ENCODE data around the gene SIRT3.

SIRT3 gene

GRCh38 chr11:213111-213510, 23.0 kb downstream of the SIRT3 start:
- no peak for DNase-seq

GRCh38 chr11:212150-213100, 23.7 kb downstream of the SIRT3 start:
- DNase-seq = no peak

GRCh38 chr11:211741-212140, 24.4 kb downstream of the SIRT3 start:
- DNase-seq = no peak

GRCh38 chr11:211295-211694, 24.8 kb downstream of the SIRT3 start:
- no peak for DNase-seq

GRCh38 chr11:210803-211180, 25.4 kb downstream of the SIRT3 start:
- DNase-seq = no peak

DNA sequence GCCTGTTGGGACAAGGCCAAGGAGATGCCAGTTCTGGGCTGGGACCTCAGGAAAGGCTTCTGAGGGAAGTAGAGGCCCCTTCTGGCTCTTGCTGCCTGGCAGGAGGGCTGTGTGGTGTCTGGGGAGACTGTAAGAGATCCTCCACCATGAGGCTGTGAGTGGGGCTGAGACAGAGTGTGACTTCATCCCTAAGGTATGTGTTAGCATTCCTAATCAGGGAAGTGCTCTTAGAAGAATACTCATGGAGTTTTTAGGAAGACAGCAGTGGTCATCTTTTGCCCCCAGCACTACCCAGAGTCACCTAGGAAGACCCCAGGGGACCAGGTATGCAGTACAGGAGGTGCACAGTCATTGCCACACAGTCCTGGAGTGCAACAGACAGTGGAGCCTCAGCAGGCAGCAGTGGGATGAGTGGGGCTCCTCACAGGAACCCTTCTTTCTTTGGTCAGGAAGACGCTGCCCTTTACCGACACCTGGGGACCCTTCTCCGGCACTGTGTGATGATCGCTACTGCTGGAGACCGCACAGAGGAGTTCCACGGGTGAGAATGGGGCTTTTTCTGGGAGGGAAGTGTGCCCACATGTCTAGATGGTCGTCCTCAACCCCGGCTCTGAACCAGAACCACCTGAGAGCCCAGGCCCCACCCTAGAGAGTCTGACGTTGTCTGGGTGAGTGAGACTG, 25.9 kb downstream of the SIRT3 start:
- DNase-seq = no peak

DNA sequence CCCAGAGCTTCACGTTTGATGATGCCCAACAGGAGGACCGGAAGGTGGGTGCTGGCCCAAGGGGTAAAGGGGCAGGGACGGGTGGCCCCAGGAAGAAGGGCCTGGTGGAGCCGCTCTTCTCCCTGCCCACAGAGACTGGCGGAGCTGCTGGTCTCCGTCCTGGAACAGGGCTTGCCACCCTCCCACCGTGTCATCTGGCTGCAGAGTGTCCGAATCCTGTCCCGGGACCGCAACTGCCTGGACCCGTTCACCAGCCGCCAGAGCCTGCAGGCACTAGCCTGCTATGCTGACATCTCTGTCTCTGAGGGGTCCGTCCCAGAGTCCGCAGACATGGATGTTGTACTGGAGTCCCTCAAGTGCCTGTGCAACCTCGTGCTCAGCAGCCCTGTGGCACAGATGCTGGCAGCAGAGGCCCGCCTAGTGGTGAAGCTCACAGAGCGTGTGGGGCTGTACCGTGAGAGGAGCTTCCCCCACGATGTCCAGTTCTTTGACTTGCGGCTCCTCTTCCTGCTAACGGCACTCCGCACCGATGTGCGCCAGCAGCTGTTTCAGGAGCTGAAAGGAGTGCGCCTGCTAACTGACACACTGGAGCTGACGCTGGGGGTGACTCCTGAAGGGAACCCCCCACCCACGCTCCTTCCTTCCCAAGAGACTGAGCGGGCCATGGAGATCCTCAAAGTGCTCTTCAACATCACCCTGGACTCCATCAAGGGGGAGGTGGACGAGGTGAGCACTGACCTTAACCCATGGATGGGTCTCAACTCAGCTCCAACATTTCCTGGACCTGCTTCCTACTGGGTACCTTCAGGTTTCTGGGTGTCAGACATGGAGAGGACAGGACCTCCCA, 26.6 kb downstream of the SIRT3 start:
- no peak for DNase-seq

- DNase-seq = no peak
Observed at GRCh38 chr11:208917-209260, 27.3 kb downstream of the SIRT3 start.

GRCh38 chr11:208181-208916, 27.8 kb downstream of the SIRT3 start:
- peak; percentile 82 for DNase-seq

- DNase-seq = no peak
Observed at GRCh38 chr11:207863-208180, 28.3 kb downstream of the SIRT3 start.

- DNase-seq = peak; percentile 99
Observed at GRCh38 chr11:207208-207862, 28.8 kb downstream of the SIRT3 start, which contains the start of the genes BET1L and RIC8A. Gene BET1L, minus strand, starts transcription at chr11:207399. Its CDS starts 78 bp downstream, at chr11:207321. Gene RIC8A, plus strand, starts transcription at chr11:207708. Its CDS starts 1,147 bp downstream, at chr11:208855.

- peak; percentile 48 for DNase-seq
Observed at GRCh38 chr11:206526-207207, 29.5 kb downstream of the SIRT3 start.

- DNase-seq = no peak
Observed at GRCh38 chr11:206002-206384, 30.1 kb downstream of the SIRT3 start.

DNA sequence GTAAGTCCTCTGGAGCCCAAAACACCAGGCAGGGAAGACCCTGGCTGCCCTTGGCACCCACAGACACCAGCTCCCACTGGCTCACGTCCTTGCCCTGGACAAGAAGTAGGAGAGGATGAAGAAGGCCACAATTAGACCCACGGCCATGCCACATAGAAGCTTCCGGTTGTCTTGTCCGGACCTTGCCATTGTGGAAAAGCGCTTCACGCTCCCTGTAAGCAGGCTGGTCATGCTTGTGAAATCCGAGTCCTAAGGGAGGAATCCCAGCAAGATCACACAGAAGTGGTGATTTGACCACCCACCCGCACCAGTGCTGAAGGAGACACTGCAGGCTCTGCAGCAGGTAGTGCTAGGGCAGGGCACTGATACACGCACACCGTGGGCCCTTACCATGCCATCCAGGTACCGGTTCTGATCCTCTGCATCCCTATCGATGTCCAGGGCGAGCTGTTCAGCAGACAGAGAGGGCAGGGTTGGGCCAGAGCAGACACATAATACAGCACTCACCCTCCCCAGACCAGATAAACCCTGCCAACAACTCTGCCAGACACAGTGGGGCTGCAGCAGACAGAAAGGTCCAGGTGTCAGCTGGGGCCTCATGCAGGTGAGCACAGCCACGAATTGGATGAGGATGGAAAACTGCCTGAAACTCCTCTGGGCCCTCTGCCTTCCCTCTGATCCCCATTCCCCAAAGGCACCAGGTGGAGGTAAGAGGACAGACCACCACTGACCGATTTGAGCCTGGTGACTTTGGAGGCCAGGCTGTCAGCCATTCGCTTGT, 30.7 kb downstream of the SIRT3 start:
- no peak for DNase-seq

DNA sequence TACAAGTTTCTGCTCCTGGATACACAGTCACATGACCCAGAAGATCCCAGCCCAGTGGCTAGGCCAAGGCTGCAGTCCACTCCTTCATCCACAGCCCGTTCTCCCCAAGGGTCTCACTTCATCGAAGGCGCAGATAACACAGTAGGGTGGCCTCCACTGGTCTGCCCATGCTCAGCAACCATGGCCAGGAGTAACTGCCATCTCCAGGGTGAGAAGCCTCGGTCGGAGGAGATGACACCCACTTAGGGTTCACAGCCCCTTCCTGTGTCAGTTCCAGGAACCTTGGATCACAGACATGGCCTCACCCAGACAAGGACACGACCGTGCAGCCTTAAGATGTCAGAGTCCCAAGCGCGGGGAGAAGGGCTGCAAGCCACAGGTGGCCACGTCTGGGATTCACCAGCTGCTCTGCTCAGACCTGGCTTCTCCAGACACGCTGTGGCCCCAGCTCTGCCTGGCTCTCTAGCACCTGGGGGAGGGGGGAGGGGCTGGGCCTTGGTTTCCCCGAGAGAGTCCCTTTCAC, 31.5 kb downstream of the SIRT3 start:
- DNase-seq = no peak

- DNase-seq = no peak
Observed at GRCh38 chr11:203945-204586, 32.1 kb downstream of the SIRT3 start.

- no peak for DNase-seq
Observed at GRCh38 chr11:203056-203944, 32.8 kb downstream of the SIRT3 start.

- DNase-seq = no peak
Observed at GRCh38 chr11:202490-202889, 33.7 kb downstream of the SIRT3 start.

GRCh38 chr11:201966-202365, 34.2 kb downstream of the SIRT3 start:
- peak; percentile 65 for DNase-seq

All from hematopoietic multipotent progenitor cell treated with erythropoietin and hydrocortisone succinate and interleukin-3 and kit ligand, for 8 days (in vitro differentiated cells).